SJCRH30 (cell line): ENCODE data around the gene METTL23. TPM values are rescaled to one million over a fixed set of nuclear protein-coding genes. Genes with fewer than 3 reads are reported as not detected.
"Not testable (repeated sequence)": the region's sequence is repeated elsewhere in the genome, so short reads cannot be mapped to it uniquely, and the experiment has no call there.

Experiments used
- DNase-seq, 2 experiments: peaks; one replicate each; pipeline ENCODE4 v3.0.0-alpha.2; 2015 to 2020
- H3K27ac ChIP-seq: fragments of 250-450 bp; sonication (Bioruptor Pico); 2 replicates; pipeline ENCODE4 v1.5.1; 2020; ENCODE audit warnings: mild to moderate bottlenecking, moderate library complexity
- H3K27me3 ChIP-seq: fragments of 250-450 bp; sonication (Bioruptor Pico); 2 replicates; pipeline ENCODE4 v1.5.1; 2020; ENCODE audit warnings: mild to moderate bottlenecking, moderate library complexity
- H3K36me3 ChIP-seq: fragments of 250-450 bp; sonication (Bioruptor Pico); 2 replicates; pipeline ENCODE4 v1.5.1; 2020; ENCODE audit warnings: mild to moderate bottlenecking, moderate library complexity
- H3K4me1 ChIP-seq: fragments of 250-450 bp; sonication (Bioruptor Pico); 2 replicates; pipeline ENCODE4 v1.5.1; 2020; ENCODE audit warnings: mild to moderate bottlenecking, moderate library complexity
- H3K4me3 ChIP-seq: fragments of 250-450 bp; sonication (Bioruptor Pico); 2 replicates; pipeline ENCODE4 v1.5.1; 2020; ENCODE audit warnings: mild to moderate bottlenecking, moderate library complexity
- H3K9me3 ChIP-seq: fragments of 250-450 bp; sonication (Bioruptor Pico); replicated peaks from 2 replicates; pipeline ENCODE4 v1.5.1; 2020; ENCODE audit warnings: mild to moderate bottlenecking, moderate library complexity
- total RNA-seq: library from RNA; depleted of rRNA; stranded (reverse); fragments of >200 nt; shearing (Covaris generic); gene quantifications from 2 replicates; pipeline ENCODE4 v1.2.3, GENCODE V29; 2014

The METTL23 gene
- total RNA-seq, 1 experiment from 2014 or later: 39.5 TPM

DNA sequence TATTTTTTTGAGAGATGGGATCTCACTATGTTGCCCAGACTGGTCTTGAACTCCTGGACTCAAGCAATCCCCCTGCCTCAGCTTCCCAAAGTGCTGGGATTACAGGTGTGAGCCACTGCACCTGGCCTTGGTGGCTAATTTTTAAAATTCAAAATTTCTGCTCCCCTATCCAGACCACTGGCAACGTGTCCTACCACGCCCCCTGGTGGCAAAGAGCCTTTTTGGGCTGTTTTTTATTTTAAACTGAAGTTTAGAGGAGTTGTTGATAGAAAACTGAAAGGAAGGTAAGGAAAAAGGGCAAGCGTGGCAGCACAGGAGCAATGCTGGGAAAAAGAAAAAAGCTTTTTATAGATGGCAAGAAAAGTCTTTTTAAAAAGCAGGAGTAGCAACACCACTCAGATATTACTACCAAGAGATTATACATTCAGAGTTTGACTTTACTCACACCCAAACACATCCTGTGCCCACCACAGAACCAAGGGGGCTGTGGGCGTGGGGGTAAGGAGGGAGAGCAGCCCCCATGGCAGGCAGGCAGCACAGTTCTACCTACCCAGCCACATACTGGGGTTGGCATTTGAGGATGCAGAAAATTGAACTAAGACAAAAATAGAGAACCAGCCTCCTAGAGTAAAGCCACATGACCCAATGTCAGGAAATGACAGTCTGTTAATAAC lies 11.7 kb upstream of the METTL23 start:
- Histone ChIP-seq H3K27me3 (no peaks in the 10 kb centered on the region), H3K9me3 (no peaks in the 10 kb centered on the region), H3K4me3 (no peak overlapping the region), H3K4me1 (peaks cover 6% of the 10 kb centered on the region), H3K27ac (no peak overlapping the region), H3K36me3 (peaks cover 52% of the 10 kb centered on the region)
- DNase-seq: peak; percentile 75 to 85

DNA sequence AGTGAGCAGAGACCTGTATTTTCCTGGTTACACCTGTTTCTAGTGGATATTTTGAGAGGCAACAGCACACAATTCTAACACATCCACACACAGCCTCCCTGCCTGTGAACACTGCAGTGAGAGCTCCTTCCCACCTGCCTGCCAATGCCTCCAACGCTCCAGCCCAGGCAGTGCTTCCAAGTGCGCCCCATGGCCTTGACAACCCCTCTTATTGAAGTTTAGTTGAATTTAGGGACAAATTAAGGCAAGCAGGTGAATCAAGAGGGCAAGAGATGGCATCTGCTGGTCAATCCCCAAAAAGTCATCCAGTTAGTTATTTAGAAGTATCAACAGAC lies 11.2 kb upstream of the METTL23 start:
- H3K27ac ChIP-seq: no peak overlapping the region
- DNase-seq: no peak
- peaks cover 6% of the 10 kb centered on the region for H3K4me1 ChIP-seq
- H3K36me3 ChIP-seq: peaks cover 57% of the 10 kb centered on the region
- H3K4me3 ChIP-seq: no peak overlapping the region
- no peaks in the 10 kb centered on the region for H3K9me3 ChIP-seq
- no peaks in the 10 kb centered on the region for H3K27me3 ChIP-seq

DNA sequence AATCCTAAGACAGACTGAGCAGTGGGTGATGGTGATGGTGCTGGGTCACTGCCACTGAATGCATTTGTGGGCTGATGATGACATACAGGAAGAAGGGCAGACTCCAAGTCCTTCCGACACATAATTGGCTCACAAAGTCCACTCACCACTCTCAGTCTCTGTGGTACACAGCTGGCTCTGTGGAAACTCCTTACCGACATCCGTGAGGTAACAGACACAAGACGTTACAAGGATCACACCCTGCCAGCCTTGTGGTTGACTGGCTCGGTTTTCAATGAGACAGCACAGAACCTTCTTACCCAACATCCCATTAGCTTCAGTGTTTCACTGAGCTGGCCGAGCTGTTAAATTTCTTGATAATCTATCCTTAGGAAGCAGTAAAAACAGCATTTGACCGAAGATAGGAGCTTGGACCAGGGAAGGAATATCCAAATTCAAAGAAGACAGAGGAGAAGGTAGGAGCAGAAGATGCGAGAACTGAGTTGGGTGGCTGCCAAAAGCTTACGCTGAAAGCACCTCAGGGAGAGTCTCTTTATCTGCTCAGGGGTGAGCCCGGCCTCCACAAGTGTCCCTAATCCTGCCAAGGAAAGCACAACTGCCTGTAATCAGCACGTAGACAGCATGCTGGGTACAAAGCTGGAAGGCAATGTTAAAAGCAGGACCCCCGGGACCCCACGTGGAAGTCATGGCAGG lies 10.3 kb upstream of the METTL23 start:
- Histone ChIP-seq H3K27ac (no peak overlapping the region), H3K4me1 (peaks cover 5% of the 10 kb centered on the region), H3K4me3 (no peak overlapping the region), H3K9me3 (no peaks in the 10 kb centered on the region), H3K36me3 (peaks cover 65% of the 10 kb centered on the region), H3K27me3 (no peaks in the 10 kb centered on the region)
- DNase-seq: no peak

DNA sequence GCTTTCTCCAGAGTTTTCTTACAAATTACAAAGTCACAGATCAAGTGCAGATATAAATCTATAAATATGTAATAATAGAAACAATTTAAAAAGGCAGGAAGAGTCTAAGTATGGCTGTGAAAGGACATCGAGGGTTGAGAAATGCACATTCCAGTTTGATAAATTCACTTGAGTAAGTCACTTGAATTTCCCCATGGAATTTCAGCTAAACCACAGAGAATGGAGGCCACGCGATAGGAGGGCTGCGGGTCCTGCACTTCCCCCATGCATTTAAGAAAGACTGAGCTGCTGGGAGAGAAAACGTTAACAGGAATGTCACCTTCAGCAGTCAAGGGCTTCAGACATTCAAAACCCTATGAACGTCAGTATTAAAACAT lies 9.8 kb upstream of the METTL23 start:
- DNase-seq: no peak
- Histone ChIP-seq H3K36me3 (peaks cover 71% of the 10 kb centered on the region), H3K27ac (no peak overlapping the region), H3K9me3 (no peaks in the 10 kb centered on the region), H3K4me3 (no peak overlapping the region), H3K27me3 (no peaks in the 10 kb centered on the region), H3K4me1 (no peaks in the 10 kb centered on the region; the same call in none of the 2 replicates)

DNA sequence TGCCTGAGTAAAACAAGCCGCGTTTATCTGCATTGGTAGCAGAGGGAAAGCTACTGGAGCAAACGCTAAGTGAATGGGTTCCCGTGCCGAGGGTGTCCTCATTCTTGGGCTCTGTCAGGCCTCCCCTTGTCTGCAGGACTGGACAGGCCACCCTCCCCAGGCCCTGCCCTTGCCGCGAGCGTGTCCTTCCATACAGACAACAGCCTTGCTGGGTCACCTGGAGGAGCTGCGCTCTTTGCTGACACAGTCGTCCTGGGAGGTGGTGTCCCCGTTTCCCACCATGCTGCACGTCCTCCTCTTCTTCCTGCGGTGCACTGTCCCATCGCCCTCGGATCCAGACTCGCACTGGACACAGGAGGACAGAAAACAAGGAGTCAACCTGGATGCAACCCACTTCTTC lies 8.1 kb upstream of the METTL23 start:
- Histone ChIP-seq H3K27ac (no peak overlapping the region), H3K36me3 (peaks cover 81% of the 10 kb centered on the region), H3K4me3 (no peak overlapping the region), H3K4me1 (no peaks in the 10 kb centered on the region), H3K9me3 (no peaks in the 10 kb centered on the region), H3K27me3 (no peaks in the 10 kb centered on the region)
- no peak for DNase-seq

DNA sequence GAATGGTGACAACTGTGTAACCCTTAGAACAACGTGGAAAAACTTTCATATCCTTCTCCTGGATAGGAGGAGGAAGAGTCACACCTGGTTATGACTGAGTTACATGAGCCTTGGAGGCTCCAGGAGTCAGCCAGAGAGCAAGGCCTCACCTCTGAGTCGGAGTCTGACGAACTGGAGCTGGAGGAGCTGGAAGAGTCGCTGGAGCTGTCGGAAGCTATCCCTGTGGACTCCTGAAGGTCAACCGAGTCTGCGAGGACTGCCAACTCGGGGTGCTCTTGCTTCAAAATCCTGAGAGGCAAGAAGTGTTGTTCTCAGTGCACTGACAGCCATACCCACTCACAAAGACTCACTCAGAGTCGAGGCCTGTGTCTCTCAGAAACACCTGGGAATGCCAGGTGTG lies 6.4 kb upstream of the METTL23 start:
- H3K36me3 ChIP-seq: peaks cover 89% of the 10 kb centered on the region
- no peaks in the 10 kb centered on the region for H3K9me3 ChIP-seq
- H3K27me3 ChIP-seq: no peaks in the 10 kb centered on the region
- H3K27ac ChIP-seq: no peak overlapping the region
- DNase-seq: no peak
- H3K4me1 ChIP-seq: no peaks in the 10 kb centered on the region
- H3K4me3 ChIP-seq: no peak overlapping the region

DNA sequence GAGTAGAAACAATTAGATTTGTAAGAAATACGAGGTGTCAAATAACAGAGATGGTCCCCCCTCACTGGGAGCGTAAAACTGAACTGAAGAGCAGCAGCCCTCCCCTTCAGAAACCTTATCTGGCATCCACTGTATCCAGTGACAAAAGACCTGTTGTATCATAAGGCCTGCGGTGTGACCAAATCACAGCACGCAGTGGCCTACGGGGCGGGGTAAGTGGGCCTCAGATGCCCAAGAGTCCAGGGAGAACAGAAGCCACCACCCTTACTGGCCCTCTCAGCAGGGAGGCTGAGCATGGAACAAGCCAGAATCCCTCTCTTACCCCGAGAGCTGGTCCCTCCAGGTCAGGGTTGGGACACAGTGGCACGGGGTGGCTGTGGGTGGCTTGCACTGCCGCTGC lies 5.7 kb upstream of the METTL23 start:
- H3K4me3 ChIP-seq: no peak overlapping the region
- DNase-seq: no peak
- H3K36me3 ChIP-seq: peaks cover 85% of the 10 kb centered on the region
- no peaks in the 10 kb centered on the region for H3K27me3 ChIP-seq
- no peak overlapping the region for H3K27ac ChIP-seq
- H3K4me1 ChIP-seq: no peaks in the 10 kb centered on the region
- no peaks in the 10 kb centered on the region for H3K9me3 ChIP-seq

DNA sequence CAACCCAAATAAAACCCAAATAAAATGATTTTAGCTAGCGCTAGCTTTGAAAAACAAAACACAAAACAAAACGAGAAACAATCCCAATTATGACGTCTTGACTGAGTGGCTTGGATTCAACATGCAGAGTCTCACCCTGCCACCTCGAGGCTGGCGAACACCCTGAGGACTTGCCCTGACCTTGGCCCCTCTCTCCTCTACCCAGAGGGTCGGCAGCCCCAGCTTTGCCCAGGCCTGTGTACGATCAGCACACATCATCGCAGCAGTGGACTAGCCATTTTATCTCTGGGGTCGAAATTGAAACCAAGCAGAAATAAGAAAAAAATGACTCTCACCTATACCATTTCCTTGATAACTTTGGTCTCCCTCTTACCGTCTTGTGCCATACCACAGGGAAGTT lies 5.2 kb upstream of the METTL23 start:
- H3K27ac ChIP-seq: no peak overlapping the region
- no peaks in the 10 kb centered on the region for H3K9me3 ChIP-seq
- no peak for DNase-seq
- peaks cover 79% of the 10 kb centered on the region for H3K36me3 ChIP-seq
- no peaks in the 10 kb centered on the region for H3K4me1 ChIP-seq
- no peak overlapping the region for H3K4me3 ChIP-seq
- no peaks in the 10 kb centered on the region for H3K27me3 ChIP-seq

DNA sequence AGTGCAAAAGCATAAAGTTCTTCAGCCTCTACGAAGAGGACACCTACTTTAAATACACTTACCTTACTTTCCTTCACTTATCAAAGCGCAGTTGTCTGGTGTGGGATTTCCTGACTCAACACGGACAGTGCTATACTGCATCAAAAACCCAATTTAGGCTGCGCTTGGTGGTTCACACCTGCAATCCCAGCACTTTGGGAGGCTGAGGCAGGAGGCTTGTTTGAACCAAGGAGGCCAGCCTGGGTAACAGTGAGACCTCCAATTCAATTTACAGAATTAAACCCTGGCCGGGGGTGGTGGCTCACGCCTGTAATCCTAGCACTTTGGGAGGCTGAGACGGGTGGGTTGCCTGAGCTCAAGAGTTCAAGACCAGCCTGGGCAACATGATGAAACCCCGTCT lies 4.4 kb upstream of the METTL23 start:
- Histone ChIP-seq H3K4me1 (no peaks in the 10 kb centered on the region), H3K9me3 (no peaks in the 10 kb centered on the region), H3K27ac (no peak overlapping the region), H3K4me3 (no peak overlapping the region), H3K27me3 (no peaks in the 10 kb centered on the region), H3K36me3 (peaks cover 71% of the 10 kb centered on the region)
- DNase-seq: no peak

DNA sequence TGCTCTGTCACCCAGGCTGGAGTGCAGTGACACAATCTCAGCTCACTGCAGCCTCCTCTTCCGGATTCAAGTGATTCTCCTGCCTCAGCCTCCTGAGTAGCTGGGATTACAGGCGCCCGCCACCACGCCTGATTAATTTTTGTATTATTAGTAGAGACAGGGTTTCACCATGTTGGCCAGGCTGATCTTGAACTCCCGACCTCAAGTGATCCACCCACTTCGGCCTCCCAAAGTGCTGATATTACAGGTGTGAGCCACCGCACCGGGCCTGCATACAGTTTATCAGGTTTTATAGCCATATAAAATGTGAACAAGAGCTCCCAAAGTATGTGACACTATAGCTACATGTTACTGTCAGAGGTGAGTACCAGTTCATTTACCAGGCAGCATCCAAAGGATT lies 3.7 kb upstream of the METTL23 start:
- not testable (repeated sequence) for H3K27ac ChIP-seq, H3K9me3 ChIP-seq, H3K4me1 ChIP-seq, DNase-seq, H3K4me3 ChIP-seq, H3K27me3 ChIP-seq
- peaks cover 66% of the 10 kb centered on the region for H3K36me3 ChIP-seq

DNA sequence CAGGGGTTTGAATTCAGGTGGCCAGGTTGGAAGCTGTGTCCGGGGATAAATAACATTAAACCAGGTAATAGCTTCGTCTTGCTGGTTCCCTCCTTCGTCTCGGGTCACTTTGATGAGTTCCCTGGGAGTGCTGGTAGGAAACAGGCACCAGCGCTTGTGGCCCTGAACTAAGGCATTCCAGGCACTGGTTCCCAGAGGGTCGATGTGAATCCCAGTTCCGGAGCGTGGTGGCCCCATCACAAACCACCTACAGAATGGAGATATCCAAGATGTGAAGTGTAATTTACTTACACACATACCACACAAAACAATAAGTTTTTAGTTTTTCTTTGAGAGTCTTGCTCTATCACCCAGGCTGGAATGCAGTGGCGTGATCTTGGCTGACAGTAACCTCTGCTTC lies 2.8 kb upstream of the METTL23 start:
- DNase-seq: no peak
- Histone ChIP-seq H3K4me1 (no peaks in the 10 kb centered on the region), H3K27ac (no peak overlapping the region), H3K9me3 (no peaks in the 10 kb centered on the region), H3K4me3 (no peak overlapping the region), H3K27me3 (no peaks in the 10 kb centered on the region), H3K36me3 (peaks cover 58% of the 10 kb centered on the region)

DNA sequence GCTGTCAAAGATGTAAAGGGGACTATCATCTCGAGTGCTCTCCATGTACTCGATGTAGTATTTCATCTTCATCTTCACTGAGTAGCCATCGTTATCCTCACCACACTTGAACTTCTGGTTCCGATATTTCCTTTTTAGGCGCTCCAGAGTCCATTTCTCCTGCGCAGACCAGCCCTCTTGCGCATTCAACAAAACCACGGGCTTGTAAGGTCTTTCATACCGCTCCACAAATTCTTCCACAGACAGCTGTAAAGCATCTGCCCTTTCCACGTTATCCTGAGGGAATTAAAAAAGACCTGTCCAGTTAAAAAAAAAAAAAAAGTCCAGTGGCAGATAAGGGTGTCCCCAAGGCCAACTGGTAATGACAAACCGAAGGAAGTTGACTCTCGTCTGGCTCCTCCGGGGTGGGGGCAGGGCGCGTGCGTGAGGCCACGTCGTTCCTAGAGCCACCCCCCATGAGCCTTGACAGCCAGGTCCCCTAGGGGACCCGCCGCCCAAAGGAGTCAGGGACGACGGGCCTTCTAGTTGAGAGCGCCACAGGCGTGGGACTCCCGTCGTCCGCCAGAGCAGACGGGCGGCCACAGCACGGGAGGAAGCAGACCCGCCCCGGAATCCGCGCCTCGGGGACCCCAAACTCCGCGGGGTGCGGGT lies 934 bp upstream of the METTL23 start:
- Histone ChIP-seq H3K36me3 (peaks cover 42% of the 10 kb centered on the region), H3K4me1 (no peaks in the 10 kb centered on the region), H3K27ac (peak overlapping the region; percentile 85), H3K27me3 (no peaks in the 10 kb centered on the region), H3K4me3 (peak overlapping the region; percentile 97), H3K9me3 (no peaks in the 10 kb centered on the region)
- peak; percentile 63 to 72 for DNase-seq

DNA sequence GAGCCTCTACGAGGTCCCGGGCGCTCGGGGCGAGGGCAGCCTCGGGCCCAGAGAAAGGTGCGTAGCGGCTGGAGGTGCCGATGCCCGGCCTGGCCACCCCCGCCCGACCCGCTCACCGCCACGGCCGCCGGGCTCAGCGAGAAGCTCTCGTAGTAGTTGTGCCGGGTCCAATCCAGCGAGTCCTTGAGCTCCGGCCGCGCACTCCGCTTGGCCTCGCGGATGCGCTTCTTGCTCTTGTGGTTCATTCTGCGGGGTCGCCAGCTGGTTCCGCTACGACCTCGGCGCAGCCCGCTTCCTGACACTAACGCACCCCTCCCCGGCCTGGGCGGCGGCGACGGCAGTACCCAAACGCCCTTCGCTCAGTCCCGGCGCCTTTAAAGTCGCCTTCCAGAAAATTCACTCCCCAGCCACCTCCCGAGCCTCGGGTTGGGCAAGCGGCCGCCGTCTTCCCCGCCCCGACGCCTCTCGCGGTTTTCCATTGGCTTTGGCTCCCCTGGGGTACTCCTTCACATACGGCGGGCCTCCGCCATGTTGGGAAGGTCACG lies 336 bp upstream of the METTL23 start, which contains the start of gene JMJD6:
JMJD6 (minus strand) TSS at position 376 of the 545 bp plus-strand sequence; CDS start at position 245, 131 bp downstream.
- Histone ChIP-seq H3K4me3 (peak within 1 kb of the TSS; percentile 97), H3K4me1 (no peaks in the 10 kb centered on the region), H3K27ac (peak within 1 kb of the TSS; percentile 85), H3K36me3 (peaks cover 38% of the 10 kb centered on the region), H3K9me3 (no peaks in the 10 kb centered on the region), H3K27me3 (no peaks in the 10 kb centered on the region)
- peak; percentile 99 for DNase-seq

DNA sequence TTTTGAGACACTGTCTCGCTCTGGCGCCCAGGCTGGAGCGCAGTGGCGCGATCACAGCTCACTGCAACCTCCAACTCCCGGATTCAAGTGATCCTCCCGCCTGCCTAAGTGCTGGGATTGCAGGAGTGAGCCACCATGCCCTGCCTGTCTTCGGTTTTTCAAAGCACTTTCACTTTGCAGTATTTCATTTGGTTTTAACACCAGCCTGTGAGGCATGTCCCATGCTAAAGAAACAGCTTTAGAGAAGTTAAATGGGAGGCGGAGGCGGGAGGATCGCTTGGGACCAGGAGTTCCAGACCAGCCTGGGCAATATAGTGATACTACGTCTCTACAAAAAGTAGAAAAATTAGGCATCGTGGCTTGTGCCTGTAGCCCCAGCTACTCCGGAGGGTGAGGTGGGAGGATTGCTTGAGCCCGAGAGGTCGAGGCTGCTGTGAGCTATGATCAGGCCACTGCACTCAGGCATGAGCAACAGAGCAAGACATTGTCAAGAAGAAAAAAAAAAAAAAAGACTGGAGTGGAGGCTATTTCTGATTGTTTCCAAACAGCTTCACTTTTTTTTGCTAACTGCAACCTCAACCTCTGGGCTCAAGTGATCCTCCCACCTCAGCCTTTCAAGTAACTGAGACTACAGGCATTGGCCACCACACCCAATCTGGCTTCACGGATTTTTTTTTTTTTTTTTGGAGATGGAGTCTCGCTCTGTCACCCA lies 1.3 kb downstream of the METTL23 start:
- peak overlapping the region; percentile 97 for H3K4me3 ChIP-seq

More for the DNA sequence above, 1.3 kb downstream of the METTL23 start:
- H3K9me3 ChIP-seq: no peaks in the 10 kb centered on the region
- H3K36me3 ChIP-seq: peaks cover 42% of the 10 kb centered on the region
- H3K27ac ChIP-seq: no peak overlapping the region
- no peaks in the 10 kb centered on the region; the same call in 1 of the 2 replicates for H3K4me1 ChIP-seq
- no peak for DNase-seq
- no peaks in the 10 kb centered on the region for H3K27me3 ChIP-seq
